Glutamatergic neuron (in vitro differentiated cells): ENCODE results near the gene FDX1. TPM values are rescaled to one million over a fixed set of nuclear protein-coding genes. Genes with fewer than 3 reads are reported as not detected.

Experiments used
- DNase-seq: peaks from one replicate; pipeline ENCODE4 v3.0.0; 2022
- H3K27ac Mint-ChIP-seq: one replicate; pipeline ENCODE4 v1.8.0; 2020; ENCODE audit warnings: mild to moderate bottlenecking, mixed read lengths, inconsistent platforms; ENCODE audit not compliant: unreplicated experiment
- H3K27me3 Mint-ChIP-seq: one replicate; pipeline ENCODE4 v1.8.0; 2020; ENCODE audit warnings: mild to moderate bottlenecking, moderate library complexity, mixed read lengths, inconsistent platforms; ENCODE audit not compliant: unreplicated experiment
- H3K36me3 Mint-ChIP-seq: one replicate; pipeline ENCODE4 v1.8.0; 2020; ENCODE audit warnings: mild to moderate bottlenecking, mixed read lengths, inconsistent platforms; ENCODE audit not compliant: unreplicated experiment
- H3K4me1 Mint-ChIP-seq: one replicate; pipeline ENCODE4 v1.8.0; 2020; ENCODE audit warnings: mild to moderate bottlenecking, low read depth, mixed read lengths, inconsistent platforms; ENCODE audit not compliant: unreplicated experiment
- H3K4me3 Mint-ChIP-seq: one replicate; pipeline ENCODE4 v1.8.0; 2020; ENCODE audit warnings: mild to moderate bottlenecking, mixed read lengths, inconsistent platforms; ENCODE audit not compliant: unreplicated experiment
- H3K9me3 Mint-ChIP-seq: one replicate; pipeline ENCODE4 v1.8.0; 2020; ENCODE audit warnings: mild to moderate bottlenecking, moderate library complexity, mixed read lengths, inconsistent platforms; ENCODE audit not compliant: unreplicated experiment
- total RNA-seq: library from RNA; stranded (reverse); fragmentation: NEBNext Ultra II Directional; extraction: Animal tissue kit (Norgen Biotek cat#: 25700); gene quantifications from one replicate; pipeline ENCODE4 v1.2.1, GENCODE V29; 2021; ENCODE audit not compliant: unreplicated experiment
- TF ChIP-seq, protein P1 (sequence below): fragments of 200-600 bp; sonication (generic); IDR thresholded peaks from one replicate; pipeline ENCODE4 v1.5.0; 2021; ENCODE audit not compliant: partially characterized antibody, unreplicated experiment

The FDX1 gene
- total RNA-seq, 1 donor from 2014 or later: 5.4 TPM

DNA sequence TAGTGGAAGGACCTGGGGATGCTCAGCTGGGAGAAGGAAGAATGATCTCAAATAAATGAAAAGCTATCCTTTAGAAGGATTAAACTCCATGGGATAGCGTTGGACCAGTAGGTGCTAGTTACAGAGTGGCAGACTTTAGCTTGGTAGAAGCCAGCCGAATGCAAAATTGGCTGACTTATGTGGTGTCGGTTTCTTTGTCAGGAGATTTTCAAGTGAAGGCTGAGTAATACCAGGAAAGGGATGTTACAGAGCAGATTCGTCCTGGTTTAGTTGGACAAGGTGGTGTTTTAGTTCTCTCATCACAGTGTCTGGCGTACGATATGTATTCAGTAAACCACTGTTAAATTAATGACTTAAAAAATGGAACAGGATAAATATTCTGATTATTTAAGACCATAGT lies 26.0 kb downstream of the FDX1 start:
- H3K4me3 Mint-ChIP-seq: peak overlapping the region; percentile 35
- peak overlapping the region; percentile 63 for H3K27ac Mint-ChIP-seq
- no peaks in the 10 kb centered on the region for H3K9me3 Mint-ChIP-seq
- no peaks in the 10 kb centered on the region for H3K27me3 Mint-ChIP-seq
- DNase-seq: no peak
- H3K4me1 Mint-ChIP-seq: peaks cover 6% of the 10 kb centered on the region
- TF ChIP-seq, protein P1, sequence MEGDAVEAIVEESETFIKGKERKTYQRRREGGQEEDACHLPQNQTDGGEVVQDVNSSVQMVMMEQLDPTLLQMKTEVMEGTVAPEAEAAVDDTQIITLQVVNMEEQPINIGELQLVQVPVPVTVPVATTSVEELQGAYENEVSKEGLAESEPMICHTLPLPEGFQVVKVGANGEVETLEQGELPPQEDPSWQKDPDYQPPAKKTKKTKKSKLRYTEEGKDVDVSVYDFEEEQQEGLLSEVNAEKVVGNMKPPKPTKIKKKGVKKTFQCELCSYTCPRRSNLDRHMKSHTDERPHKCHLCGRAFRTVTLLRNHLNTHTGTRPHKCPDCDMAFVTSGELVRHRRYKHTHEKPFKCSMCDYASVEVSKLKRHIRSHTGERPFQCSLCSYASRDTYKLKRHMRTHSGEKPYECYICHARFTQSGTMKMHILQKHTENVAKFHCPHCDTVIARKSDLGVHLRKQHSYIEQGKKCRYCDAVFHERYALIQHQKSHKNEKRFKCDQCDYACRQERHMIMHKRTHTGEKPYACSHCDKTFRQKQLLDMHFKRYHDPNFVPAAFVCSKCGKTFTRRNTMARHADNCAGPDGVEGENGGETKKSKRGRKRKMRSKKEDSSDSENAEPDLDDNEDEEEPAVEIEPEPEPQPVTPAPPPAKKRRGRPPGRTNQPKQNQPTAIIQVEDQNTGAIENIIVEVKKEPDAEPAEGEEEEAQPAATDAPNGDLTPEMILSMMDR: no peak
- H3K36me3 Mint-ChIP-seq: no peaks in the 10 kb centered on the region

DNA sequence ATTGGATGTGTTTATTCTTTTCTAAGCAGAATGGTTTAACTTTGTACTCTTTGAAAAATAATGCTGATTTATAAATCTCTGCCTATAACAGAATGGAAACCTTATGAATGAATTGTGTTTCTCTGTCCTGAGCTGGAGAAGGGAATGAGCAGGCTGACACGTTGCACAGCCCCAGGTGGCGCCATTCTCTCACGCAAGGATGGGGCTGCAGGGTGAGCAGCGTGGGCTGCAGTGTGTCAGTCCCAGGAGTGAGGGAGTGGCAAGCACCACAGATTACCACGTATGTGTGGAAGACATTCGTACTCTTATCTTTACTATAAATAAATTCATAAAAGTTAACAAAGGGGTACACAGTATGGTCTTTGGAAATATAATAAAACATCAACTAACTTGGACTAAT lies 33.4 kb downstream of the FDX1 start:
- Mint-ChIP-seq H3K4me3 (no peak overlapping the region), H3K27me3 (no peaks in the 10 kb centered on the region), H3K4me1 (no peaks in the 10 kb centered on the region), H3K9me3 (no peaks in the 10 kb centered on the region), H3K27ac (no peak overlapping the region), H3K36me3 (no peaks in the 10 kb centered on the region)
- TF ChIP-seq, protein P1: peak; percentile 39
- peak; percentile 82 for DNase-seq

DNA sequence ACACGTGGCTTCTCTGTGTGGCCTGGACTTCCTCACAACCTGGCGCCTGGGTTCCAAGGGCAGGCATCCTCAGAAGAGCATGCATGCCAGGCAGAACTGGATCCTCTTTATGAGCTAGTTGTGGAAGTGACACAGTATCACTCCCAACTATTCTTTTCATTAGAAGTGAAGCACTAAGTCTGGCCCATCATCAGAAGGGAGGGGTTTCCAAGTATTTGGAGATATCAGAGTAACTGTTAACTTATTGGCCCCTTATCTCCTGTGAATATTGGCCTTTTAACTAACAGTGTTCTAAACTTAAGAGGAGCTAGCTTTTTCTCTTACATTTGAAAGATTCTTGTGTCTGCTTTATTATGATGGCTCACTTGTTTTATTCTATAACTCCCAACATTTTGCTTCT lies 35.5 kb downstream of the FDX1 start:
- no peak overlapping the region for H3K4me3 Mint-ChIP-seq
- no peak for DNase-seq

DNA sequence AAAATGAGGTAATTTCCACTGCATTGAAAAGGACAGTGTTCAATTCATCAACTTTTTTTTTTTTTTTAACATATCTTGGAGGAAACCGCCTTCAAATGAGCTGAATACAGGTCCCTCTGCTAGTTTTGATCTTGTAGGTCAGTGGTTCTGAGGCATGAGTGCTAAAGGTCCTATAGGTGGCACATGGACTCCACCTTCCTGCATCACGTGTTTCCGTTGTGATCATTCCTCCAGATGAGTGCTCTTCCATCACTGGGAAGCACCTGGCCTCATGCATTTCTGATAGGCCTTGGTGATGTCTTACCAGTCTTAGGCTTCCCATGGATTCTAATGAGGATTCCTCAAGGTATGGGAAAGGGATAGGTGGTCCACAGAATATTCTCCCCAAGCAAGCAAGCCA lies 37.8 kb downstream of the FDX1 start:
- TF ChIP-seq, protein P1: no peak
- Mint-ChIP-seq H3K4me3 (no peak overlapping the region), H3K27me3 (no peaks in the 10 kb centered on the region), H3K4me1 (no peaks in the 10 kb centered on the region), H3K27ac (no peak overlapping the region), H3K9me3 (no peaks in the 10 kb centered on the region), H3K36me3 (no peaks in the 10 kb centered on the region)
- DNase-seq: no peak

More for the DNA sequence above, 35.5 kb downstream of the FDX1 start:
- Mint-ChIP-seq H3K27ac (no peak overlapping the region), H3K4me1 (no peaks in the 10 kb centered on the region), H3K36me3 (no peaks in the 10 kb centered on the region), H3K9me3 (no peaks in the 10 kb centered on the region), H3K27me3 (no peaks in the 10 kb centered on the region)
- TF ChIP-seq, protein P1: no peak

DNA sequence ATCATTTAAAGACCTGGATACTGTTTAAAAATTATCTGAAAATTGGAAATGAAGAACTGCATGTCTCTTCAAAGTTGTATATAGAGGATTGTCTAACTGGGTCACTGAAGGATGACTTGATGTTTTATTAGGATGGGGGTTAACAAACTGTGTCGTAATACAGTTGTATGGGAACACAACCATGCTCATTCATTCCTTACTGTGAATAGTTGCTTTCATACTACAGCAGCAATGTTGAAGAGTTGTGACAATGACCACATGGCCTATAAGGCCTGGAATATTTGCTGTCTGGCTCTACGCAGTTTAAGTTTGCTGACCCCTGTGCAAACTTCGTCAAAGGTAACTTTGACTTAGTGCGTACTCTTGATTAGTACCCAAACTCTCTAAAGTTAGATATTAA lies 38.4 kb downstream of the FDX1 start:
- Mint-ChIP-seq H3K9me3 (no peaks in the 10 kb centered on the region), H3K4me3 (no peak overlapping the region), H3K27me3 (no peaks in the 10 kb centered on the region), H3K4me1 (no peaks in the 10 kb centered on the region), H3K36me3 (no peaks in the 10 kb centered on the region), H3K27ac (no peak overlapping the region)
- TF ChIP-seq, protein P1: no peak
- DNase-seq: no peak
